Measurements from ENCODE around the gene DGKH.

The DGKH gene

DNA sequence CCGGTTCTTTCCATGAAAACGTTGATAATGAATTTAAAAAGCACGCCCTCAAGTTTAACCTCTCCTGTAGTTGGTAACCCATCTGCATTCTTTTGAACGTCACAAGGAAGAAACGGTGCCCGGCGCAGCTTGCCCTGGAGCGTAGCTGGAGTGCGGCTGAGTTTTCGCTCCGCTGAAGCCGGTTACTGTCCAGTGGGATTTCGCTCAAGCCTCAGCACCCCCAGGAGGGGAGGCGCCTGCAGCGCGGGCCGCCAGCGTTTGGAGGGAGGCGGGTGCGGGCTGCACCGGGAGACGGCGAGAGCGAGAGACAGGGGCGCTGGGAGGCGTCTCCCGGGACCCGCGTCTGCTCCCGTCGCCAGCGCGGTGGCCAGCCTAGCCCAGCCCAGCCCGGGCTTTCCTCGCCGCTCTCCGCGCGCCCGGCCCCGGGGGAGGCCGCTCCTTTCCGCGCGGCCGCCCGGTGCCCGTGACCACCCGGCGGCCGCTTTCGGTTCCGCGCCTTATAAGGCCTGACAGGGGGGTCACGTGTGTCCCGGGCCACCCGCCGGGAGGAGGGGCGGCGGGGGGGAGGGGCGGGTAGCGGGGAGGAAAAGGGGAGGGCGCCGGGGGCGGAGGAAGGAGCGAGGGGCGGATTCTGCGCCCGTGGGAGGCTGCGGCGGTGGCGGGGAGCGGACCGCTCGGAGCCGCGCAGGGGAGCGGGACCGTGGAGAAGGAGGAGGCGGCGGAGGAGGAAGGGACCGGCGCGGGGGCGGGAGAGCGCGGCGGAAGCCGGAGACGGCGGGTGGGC is 8.3 kb upstream of the DGKH start:
- DNase-seq (ENCODE audit: low spot score): peak; percentile 80

- no peak for DNase-seq (ENCODE audit: low spot score)
These were observed 7.8 kb upstream of the DGKH start for GRCh38 chr13:42040730-42041010.

GRCh38 chr13:42041011-42041683 is 7.3 kb upstream of the DGKH start:
- peak; percentile 72 for DNase-seq (ENCODE audit: low spot score)

DNA sequence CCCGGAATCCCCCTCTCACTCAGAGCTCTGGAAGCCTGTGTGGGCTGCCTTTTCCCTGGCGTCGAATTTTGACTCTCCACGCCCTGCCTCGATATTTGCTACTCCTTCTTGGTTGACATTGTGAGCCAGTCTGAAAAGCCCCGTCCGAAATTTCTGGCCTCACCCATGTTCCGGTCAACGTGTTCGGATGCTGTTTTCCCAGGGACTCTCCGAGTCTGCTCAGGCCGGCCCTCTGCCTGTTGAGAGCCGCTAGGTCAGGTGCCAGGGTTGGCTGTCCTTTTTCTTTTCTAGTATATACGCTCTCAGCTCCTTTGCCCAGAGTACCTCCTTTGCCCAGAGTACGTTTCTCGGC is 6.8 kb upstream of the DGKH start:
- DNase-seq (ENCODE audit: low spot score): peak; percentile 18

GRCh38 chr13:42043676-42044075 is 4.8 kb upstream of the DGKH start:
- DNase-seq (ENCODE audit: low spot score): no peak

- no peak for DNase-seq (ENCODE audit: low spot score)
These were observed 2.0 kb upstream of the DGKH start for GRCh38 chr13:42046448-42046847.

DNA sequence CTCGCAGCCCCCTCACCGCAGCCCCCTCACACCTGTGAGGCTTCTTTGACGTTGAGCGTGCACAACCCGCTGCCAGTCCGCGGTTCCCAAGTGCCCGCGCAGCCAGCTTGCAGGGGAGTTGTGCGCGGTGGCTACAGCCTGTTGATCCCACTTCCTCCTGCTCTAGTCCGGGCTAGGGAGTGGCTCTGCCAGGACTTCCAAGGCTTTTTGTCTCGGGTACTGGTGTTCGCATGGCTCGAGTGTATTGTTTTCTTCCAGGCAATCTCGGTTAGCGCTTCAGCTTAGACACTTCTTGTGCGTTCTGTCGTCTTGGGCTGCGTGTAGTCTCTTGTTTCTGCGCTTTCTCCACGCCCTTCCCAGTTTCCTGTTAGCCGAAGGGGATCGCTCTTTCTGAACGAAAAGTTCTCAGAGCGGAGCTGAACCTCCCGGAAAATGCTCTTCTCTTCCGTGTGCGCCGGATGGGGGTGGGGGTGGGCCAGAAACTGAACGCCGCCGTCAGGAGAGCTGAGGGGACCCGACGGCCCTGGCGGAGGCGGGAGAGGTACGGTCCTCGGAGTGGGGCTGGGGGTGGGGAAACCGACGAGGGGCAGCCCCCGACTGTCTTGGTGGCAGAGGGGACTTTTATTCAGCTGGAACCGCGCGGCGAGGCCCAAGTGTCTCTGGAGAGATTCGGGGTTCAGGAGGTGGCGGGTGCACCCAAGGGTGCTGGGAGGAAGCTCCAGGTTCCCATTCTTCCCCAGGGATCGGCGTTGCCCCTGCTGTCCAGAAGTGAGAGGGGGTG is 697 bp upstream of the DGKH start:
- peak; percentile 61 for DNase-seq (ENCODE audit: low spot score)

GRCh38 chr13:42048684-42049453 is 421 bp downstream of the DGKH start:
- DNase-seq (ENCODE audit: low spot score): peak; percentile 73

DNA sequence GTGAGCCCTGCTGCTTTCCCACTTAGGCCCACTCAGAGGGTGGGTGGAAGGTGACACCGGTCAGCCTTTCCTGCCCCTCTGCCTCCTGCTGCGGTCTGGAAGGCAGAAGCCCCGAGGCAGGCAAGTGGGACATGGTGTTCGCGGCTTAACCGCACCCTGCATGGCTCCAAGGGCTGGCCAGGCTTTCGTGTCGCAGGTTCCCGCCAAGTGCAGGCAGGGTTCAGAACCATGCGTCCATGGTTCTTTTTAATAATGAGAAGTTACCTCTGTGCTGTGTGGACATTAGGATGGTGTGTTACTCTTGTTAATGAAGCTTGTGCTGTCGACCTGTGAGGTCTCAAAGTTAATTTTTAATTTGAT is 986 bp downstream of the DGKH start:
- DNase-seq (ENCODE audit: low spot score): no peak

- DNase-seq (ENCODE audit: low spot score): no peak
These were observed 6.5 kb downstream of the DGKH start for GRCh38 chr13:42054798-42055499.

- no peak for DNase-seq (ENCODE audit: low spot score)
These were observed 7.1 kb downstream of the DGKH start for GRCh38 chr13:42055500-42056085.

DNA sequence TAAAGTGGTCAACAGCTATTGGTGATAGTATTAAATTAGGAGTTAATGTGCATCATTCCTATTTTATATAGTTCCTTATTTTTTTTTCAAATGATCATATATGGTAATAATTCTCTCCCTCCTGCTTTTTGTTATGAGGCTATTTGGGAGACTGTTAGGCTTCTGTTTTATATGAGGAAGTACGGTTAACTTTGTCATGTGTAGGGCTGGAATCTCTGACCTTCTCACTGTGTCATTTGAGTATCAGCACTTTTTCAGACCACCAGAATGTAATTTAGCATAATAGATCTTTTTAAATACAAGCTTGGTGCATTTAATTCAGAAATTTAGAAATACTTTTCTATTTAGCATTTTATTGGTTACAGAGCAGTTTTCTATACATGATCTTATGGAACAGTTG is 7.7 kb downstream of the DGKH start:
- DNase-seq (ENCODE audit: low spot score): no peak

DNA sequence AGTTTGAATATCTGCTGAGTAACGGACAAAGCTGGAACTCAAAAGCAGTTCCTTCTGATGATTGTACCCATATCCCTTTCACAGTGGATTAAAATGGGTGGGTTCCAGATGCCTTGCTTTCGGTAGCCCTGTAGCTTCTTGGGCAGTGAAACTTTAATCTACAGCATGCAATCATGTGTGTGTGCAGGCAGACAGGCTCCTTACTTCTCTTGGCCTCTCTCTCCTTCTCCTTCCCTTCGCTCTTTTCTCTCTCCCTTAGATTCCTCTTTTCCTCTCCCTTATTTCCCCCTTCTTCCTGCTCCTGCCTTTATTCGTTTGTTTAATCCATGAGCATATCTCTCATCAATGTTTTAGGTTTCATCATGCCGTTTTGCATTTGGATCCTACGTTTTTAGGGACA is 8.1 kb downstream of the DGKH start:
- no peak for DNase-seq (ENCODE audit: low spot score)

- DNase-seq (ENCODE audit: low spot score): no peak
These were observed 9.6 kb downstream of the DGKH start for GRCh38 chr13:42057918-42058530.

DNA sequence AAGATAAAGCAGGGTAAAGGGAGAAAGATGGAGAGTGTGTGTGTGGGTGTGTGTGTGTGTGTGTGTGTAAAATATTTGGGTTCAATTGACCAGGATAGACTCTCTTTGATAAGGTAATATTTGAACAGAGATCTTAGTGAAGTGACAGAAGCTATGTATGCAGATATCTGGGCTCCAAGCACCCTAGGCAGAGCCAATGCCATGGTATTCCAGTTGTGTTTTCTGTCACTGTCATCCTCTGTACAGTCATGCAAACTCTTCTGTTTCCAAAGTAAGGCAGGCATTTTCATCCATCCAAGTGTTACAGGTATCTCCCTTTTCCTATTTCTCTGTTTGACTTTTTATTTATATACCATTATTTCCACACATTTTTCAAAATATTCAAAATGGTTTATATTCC is 13.5 kb downstream of the DGKH start:
- DNase-seq (ENCODE audit: low spot score): no peak

DNA sequence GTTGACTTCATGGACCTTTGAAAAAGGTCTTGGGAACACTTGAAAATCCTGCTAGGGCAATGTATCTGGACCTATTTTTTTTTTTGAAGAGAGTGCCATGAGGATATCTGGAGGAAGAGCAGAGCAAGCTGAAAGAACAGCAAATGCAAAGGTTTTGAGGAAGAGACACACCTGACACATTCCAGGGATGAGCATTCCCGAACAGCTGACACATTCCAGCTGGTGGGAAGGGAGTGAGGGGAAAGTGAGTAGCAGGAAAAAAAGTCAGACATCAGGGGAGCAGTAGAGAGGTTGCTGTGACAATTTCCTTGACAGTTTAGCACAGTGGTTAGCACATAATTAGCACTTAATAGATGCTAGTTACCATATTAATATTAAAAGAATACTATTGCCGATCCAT is 14.7 kb downstream of the DGKH start:
- DNase-seq (ENCODE audit: low spot score): no peak

- DNase-seq (ENCODE audit: low spot score): no peak
These were observed 15.8 kb downstream of the DGKH start for GRCh38 chr13:42064259-42064658.

DNA sequence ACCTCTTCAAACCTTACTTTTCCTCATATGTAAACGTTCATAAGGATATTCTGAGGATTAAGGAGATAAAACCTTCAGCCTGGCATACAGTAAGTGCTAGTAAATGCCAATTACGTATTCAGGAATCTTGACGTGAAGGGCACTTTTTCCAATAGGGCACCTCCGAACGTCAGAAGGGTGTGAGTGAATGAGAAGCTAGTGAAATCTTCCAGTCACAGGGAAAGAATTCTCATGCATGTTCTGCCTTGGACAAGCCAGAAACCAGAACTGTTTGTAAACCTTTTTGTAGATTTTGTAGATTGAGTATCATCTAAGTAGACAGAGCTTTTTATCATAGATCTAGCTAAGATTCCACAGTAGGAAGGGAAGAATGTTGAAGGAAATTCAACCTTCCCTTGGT is 16.5 kb downstream of the DGKH start:
- no peak for DNase-seq (ENCODE audit: low spot score)

DNA sequence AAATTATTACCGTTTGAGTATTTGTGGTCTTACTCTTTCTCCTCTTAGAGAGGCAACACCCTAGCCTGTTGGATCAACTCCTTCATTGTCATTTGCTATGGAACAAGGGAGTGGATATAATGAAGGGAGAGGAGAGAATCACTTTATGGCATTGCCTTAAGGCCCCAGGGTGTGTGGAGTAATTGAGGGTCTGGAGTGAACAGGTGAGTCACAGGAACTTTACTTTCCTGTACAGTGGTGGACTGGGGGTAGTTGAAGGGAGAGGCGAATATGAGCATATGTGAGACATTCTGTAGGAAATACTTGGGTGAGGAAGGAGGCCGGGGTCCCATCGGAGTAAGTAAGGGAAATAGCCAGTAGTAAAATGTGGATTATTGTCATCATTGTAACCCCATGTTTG is 17.0 kb downstream of the DGKH start:
- no peak for DNase-seq (ENCODE audit: low spot score)

DNA sequence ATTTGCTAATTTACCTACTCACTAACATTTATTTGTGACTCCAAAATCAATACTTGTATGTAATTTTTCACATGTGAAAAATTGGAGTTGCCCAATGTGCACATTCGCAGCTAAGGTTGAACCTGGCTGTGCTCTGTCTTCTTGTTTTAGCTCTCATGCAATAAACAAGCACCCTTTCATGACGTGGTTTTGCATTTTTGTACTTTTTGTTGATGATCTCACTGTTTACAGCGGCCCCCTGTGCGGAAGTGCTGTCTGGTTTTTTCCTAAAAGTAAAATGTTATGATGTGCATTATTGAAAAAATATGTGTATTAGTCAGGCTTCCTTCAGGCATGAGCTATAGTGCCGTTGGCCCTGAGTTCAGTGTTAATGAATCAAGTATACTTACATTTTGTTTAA is 18.1 kb downstream of the DGKH start:
- DNase-seq (ENCODE audit: low spot score): no peak

GRCh38 chr13:42068886-42069285 is 20.4 kb downstream of the DGKH start:
- DNase-seq (ENCODE audit: low spot score): no peak

Measured in LoVo (cell line).